SK-N-MC (cell line): Measurements from ENCODE around the gene CAMTA1.
"Not testable (repeated sequence)": the region's sequence is repeated elsewhere in the genome, so short reads cannot be mapped to it uniquely, and the experiment has no call there.

Experiments
- DNase-seq: peaks from one replicate; pipeline ENCODE4 v3.0.0-alpha.2; 2011; ENCODE audit warnings: low read depth, low spot score
- H3K27ac ChIP-seq: fragments of 200-600 bp; sonication (generic); 2 replicates; pipeline ENCODE4 v1.5.1; 2016; ENCODE audit warnings: mixed run types
- H3K36me3 ChIP-seq: fragments of 200-600 bp; sonication (generic); 2 replicates; pipeline ENCODE4 v1.6.1; 2017; ENCODE audit warnings: antibody characterized with exemption, low read length, mixed read lengths; ENCODE audit not compliant: insufficient read depth
- H3K4me3 ChIP-seq: fragments of 200-600 bp; sonication (generic); 2 replicates; pipeline ENCODE4 v1.5.1; 2016
- H3K9ac ChIP-seq: fragments of 200-600 bp; sonication (generic); 2 replicates; pipeline ENCODE4 v1.8.0; 2017; ENCODE audit warnings: mixed run types, mixed read lengths; ENCODE audit not compliant: insufficient read length
- H3K9me3 ChIP-seq: fragments of 200-600 bp; sonication (generic); 2 replicates; pipeline ENCODE4 v1.6.1; 2017; ENCODE audit warnings: low read depth, mild to moderate bottlenecking, antibody characterized with exemption, low read length, moderate library complexity, mixed read lengths
- EZH2 ChIP-seq: fragments of 200-600 bp; sonication (generic); IDR thresholded peaks from one replicate; pipeline ENCODE4 v1.6.1; 2017; ENCODE audit warnings: antibody characterized with exemption
- FOXP2 ChIP-seq: optimal IDR thresholded peaks from 2 replicates; pipeline ENCODE3; 2011; ENCODE audit warnings: mild to moderate bottlenecking, moderate library complexity; ENCODE audit not compliant: insufficient read depth; ENCODE audit errors: extremely low read length, control extremely low read depth
- POLR2AphosphoS5 ChIP-seq: IDR thresholded peaks from 2 replicates; pipeline ENCODE4 v1.6.1; 2012; ENCODE audit warnings: mild to moderate bottlenecking, low read depth, low read length, borderline replicate concordance

Gene CAMTA1

DNA sequence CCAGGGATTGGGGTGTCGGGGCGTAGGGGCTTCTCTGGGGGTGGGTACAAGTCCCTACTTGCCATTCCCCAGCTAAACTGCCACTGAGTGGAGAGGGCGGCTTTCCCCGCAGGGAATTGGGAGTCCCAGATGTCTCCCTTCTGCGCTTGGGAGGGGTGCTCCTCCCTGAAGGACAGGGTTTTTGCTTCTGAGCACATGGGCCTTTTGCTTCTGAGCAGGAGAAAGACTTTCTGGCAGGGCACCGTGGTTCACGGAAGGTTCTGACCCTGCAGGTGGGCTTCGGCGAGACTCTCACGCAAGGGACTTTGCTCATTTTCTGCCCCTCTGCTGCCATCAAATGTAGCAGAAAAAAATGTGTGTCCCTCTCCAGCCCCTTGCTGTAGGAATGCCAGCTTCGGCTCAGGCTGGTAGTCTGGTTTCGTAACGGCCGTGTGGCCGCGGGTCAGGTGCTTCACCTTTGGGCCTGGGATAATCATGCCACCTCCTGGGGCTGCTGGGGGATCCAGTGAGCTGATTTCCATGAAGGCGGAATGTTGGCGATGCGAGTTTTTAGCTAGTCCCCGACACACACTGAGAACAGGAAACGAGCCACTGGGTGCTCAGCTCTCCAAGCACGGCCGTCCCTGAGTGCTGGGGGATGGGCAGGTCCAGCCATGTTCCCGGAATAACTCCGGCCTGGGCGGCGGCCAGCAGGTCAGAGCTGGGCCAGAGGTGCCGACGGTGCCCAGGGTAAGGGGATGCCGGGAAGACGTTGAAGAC, 364.0 kb downstream of the CAMTA1 start:
- H3K9ac ChIP-seq = no peak overlapping the region
- no peak for TF ChIP-seq EZH2
- no peaks in the 10 kb centered on the region for H3K9me3 ChIP-seq
- DNase-seq = no peak
- H3K27ac ChIP-seq = no peak overlapping the region
- H3K4me3 ChIP-seq = no peak overlapping the region
- H3K36me3 ChIP-seq = no peaks in the 10 kb centered on the region

DNA sequence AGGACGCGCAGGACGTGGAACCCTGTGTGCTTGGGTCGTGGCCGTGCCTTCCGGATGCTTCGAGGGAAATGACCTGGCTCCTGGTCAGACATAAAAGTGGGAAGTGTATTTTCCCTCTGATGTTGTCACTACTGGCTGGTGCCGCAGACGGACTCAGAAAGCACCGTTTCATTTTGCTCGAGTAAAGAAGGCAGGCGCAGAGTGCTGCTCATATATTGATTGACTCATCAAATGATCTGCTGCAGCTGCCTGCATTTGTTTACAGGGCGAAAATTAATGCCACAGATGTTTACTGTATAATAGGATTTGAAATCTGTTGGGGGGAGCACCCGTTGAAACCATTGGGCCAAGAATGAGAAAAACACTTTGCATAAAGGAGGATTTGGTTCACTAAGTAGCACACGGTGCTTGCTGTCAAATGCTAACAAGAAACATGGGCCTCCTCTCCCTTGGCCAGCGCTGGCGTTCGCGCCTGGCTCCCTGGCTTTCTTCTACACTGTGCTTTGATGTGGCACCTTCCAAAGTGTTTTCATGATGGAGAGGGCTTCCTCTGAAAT, 365.5 kb downstream of the CAMTA1 start:
- Histone ChIP-seq H3K9ac (no peak overlapping the region), H3K4me3 (no peak overlapping the region), H3K9me3 (no peaks in the 10 kb centered on the region), H3K27ac (no peak overlapping the region), H3K36me3 (no peaks in the 10 kb centered on the region)
- no peak for TF ChIP-seq POLR2AphosphoS5
- no peak for TF ChIP-seq EZH2
- no peak for DNase-seq

DNA sequence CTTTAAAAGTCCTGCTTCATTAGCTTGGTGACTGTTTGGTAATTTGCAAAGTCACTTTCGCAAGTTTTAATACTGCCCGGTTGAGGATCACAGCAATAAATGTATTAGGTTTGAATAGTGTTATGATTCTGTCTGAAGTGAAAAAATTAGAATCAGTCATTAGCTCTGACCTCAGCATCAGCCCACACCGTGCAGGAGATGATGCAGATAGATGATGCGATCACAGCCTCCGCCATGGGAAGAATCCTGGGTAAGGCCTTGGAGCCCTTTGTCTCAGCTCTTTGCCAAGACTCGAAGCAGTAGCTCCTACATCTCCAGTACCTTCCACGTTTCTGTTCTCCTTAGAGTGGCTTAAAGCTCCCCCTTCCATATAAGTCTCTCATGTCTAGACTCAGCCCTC, 366.7 kb downstream of the CAMTA1 start:
- TF ChIP-seq FOXP2 = no peak
- TF ChIP-seq EZH2 = no peak
- no peak for TF ChIP-seq POLR2AphosphoS5
- H3K36me3 ChIP-seq = no peaks in the 10 kb centered on the region
- no peak overlapping the region for H3K9ac ChIP-seq
- no peaks in the 10 kb centered on the region for H3K9me3 ChIP-seq
- DNase-seq = no peak
- H3K4me3 ChIP-seq = no peak overlapping the region
- H3K27ac ChIP-seq = no peak overlapping the region

GRCh38 chr1:7152655-7153054, 367.4 kb downstream of the CAMTA1 start:
- no peak for DNase-seq
- no peaks in the 10 kb centered on the region for H3K36me3 ChIP-seq
- no peaks in the 10 kb centered on the region for H3K9me3 ChIP-seq
- H3K9ac ChIP-seq = no peak overlapping the region
- no peak for TF ChIP-seq FOXP2
- TF ChIP-seq POLR2AphosphoS5 = no peak
- TF ChIP-seq EZH2 = no peak
- no peak overlapping the region for H3K27ac ChIP-seq
- no peak overlapping the region for H3K4me3 ChIP-seq

DNA sequence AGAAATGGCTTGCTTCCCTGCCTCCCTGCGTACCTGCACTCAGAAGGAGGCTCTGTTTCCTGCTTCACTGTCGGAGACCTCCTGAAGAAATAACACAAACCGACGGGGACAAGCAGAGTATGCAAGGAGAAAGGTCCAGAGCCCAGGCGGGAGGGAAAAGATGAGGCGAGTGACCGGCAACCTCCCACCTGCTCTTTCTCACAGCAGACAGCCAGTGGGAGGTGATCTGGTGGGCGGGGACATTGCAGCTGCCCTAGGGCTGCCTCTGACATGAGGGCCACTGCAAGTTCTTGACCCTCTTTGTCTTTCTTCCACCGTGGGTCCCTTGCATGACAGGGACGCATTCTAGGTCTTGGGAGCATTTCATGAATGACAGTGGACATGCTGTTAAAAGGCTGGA, 368.2 kb downstream of the CAMTA1 start:
- no peak for TF ChIP-seq EZH2
- no peak for TF ChIP-seq POLR2AphosphoS5
- no peak for TF ChIP-seq FOXP2
- Histone ChIP-seq H3K27ac (no peak overlapping the region), H3K4me3 (no peak overlapping the region), H3K9ac (no peak overlapping the region), H3K36me3 (no peaks in the 10 kb centered on the region), H3K9me3 (no peaks in the 10 kb centered on the region)
- no peak for DNase-seq

DNA sequence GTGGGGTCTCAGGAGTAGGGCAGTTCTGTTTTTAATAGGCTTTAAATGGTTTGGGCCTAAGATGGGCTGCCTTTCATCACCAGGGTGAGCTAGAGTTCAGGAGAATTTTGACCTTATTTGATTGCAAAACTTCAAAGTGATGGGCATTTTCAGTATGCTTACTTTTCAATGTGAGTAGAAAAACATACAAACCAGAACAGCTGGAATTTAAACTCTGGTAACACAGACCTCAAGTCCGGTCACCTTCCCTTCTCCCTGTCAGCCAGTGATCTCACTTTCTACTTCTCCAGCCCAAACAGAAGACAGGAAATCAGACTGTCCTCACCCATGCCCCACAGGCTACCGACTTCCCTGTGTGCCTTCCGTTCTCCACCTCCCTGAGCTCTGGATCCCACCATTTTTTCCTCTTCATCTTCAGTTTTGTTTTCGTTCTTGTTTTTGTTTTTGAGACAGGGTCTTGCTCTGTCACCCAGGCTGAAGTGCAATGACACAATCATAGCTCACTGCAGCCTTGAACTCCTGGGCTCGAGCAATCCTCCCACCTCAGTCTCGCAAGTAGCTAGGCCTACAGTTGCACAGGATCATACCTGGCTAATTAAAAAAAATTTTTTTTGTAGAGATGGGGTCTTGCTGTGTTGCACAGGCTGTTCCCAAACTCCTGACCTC, 374.0 kb downstream of the CAMTA1 start:
- no peak overlapping the region for H3K27ac ChIP-seq
- no peak overlapping the region for H3K9ac ChIP-seq
- H3K36me3 ChIP-seq = no peaks in the 10 kb centered on the region
- TF ChIP-seq EZH2 (no peak), FOXP2 (no peak), POLR2AphosphoS5 (no peak)
- no peak overlapping the region for H3K4me3 ChIP-seq
- H3K9me3 ChIP-seq = no peaks in the 10 kb centered on the region
- no peak for DNase-seq

- not testable (repeated sequence) for DNase-seq, H3K36me3 ChIP-seq, H3K9ac ChIP-seq
Measured at GRCh38 chr1:7168554-7168953, 383.3 kb downstream of the CAMTA1 start.

DNA sequence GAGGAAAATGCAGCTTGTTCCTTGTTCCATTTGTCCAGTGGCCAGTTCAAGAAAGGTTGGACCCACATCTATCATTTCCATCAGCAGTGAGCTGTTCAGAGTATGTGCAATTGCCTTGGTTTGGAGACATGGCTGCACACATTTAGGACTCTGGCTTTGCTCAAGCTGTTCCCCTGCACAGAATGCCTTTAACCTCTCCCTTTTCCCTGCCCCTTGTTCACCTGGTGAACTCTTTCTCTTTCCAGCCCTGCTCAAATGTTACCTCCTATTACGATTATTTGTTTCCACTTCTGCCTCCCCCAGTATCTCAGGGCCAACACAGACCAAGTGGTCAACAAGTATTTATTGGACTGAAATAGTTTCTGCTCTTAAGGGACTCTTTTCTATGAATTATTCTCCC, 385.9 kb downstream of the CAMTA1 start:
- Histone ChIP-seq H3K36me3 (no peaks in the 10 kb centered on the region), H3K9me3 (no peaks in the 10 kb centered on the region), H3K27ac (no peak overlapping the region), H3K4me3 (no peak overlapping the region), H3K9ac (no peak overlapping the region)
- DNase-seq = no peak
- TF ChIP-seq POLR2AphosphoS5 (no peak), EZH2 (no peak), FOXP2 (no peak)

More at GRCh38 chr1:7168554-7168953, 383.3 kb downstream of the CAMTA1 start:
- not testable (repeated sequence) for H3K4me3 ChIP-seq, H3K27ac ChIP-seq, H3K9me3 ChIP-seq

GRCh38 chr1:7171574-7171973, 386.3 kb downstream of the CAMTA1 start:
- no peak for DNase-seq
- Histone ChIP-seq H3K36me3 (no peaks in the 10 kb centered on the region), H3K27ac (no peak overlapping the region), H3K4me3 (no peak overlapping the region), H3K9me3 (no peaks in the 10 kb centered on the region), H3K9ac (no peak overlapping the region)
- TF ChIP-seq FOXP2 = no peak
- TF ChIP-seq EZH2 = no peak
- no peak for TF ChIP-seq POLR2AphosphoS5
